ENCODE data around the gene BRIP1. TPM values are rescaled to one million over a fixed set of nuclear protein-coding genes. Genes with fewer than 3 reads are reported as not detected.

BRIP1 gene
- total and polyA plus RNA-seq, 9 of the 15 experiments (the other 6 are each of a cell fraction or from before 2014, with no cell fraction given): 2.4 to 17.5 (median 11.2) TPM

- in situ Hi-C loops (cut with MboI) (no loop called here), intact Hi-C loops (cut with micrococcal nuclease) (no loop called here)
- ChIA-PET CTCF (ENCODE audit: low intra/inter-chr PET ratio) (no interaction called here), POLR2A (no interaction called here)
- FAIRE-seq (no peak), ATAC-seq (no peak), DNase-seq (ENCODE audit: extremely low read depth in 1 of 4, low spot score in 3 of 4) (no peak)
- H3K27ac ChIP-seq (ENCODE audit: extremely low read depth, low read depth, low read length): no peak overlapping the region
- no peak overlapping the region for H2AFZ ChIP-seq (ENCODE audit: low read depth, low read length)
- H3K4me1 ChIP-seq (replicated peaks in 1 of 2; ENCODE audit: control insufficient read depth in 2 of 2, insufficient read depth in 2 of 2, low read length in 2 of 2): no peaks in the 10 kb centered on the region
- BruUV-seq (replicated peaks): no TSS peak
- H3K79me2 ChIP-seq (ENCODE audit: control insufficient read depth, insufficient read depth, low read length): no peaks in the 10 kb centered on the region
- no peaks in the 10 kb centered on the region for H4K20me1 ChIP-seq (replicated peaks; ENCODE audit: control insufficient read depth, insufficient read depth, low read length)
- H3K36me3 ChIP-seq (ENCODE audit: control insufficient read depth, insufficient read depth, low read length): no peaks in the 10 kb centered on the region
- H3K9ac ChIP-seq (ENCODE audit: insufficient read depth in 1 of 2, low read depth in 2 of 2, low read length in 2 of 2): no peak overlapping the region
- H3K9me3 ChIP-seq (replicated peaks; ENCODE audit: control insufficient read depth, insufficient read depth, low read depth, low read length): 0 out of 2 replicates have a peak, but pooled peaks cover 5% of the 10 kb centered on the region
- H3K27me3 ChIP-seq (ENCODE audit: control insufficient read depth in 2 of 2, insufficient read depth in 2 of 2, low read length in 2 of 2): no peaks in the 10 kb centered on the region
- H3K9me1 ChIP-seq (ENCODE audit: control insufficient read depth, insufficient read depth, low read length): no peaks in the 10 kb centered on the region
- H3K4me2 ChIP-seq (ENCODE audit: insufficient read depth, low read length): no peak overlapping the region
- no peak overlapping the region for H3K4me3 ChIP-seq
- WGBS (ENCODE audit: insufficient coverage, low coverage, missing lambda C conversion rate): 100% methylated on average over 1 of the region's 1 CpG
- TF ChIP-seq TARDBP (IDR thresholded peaks at IDR 0.05) (no peak), CXXC5 (CRISPR knock-in tag; IDR thresholded peaks at IDR 0.05) (no peak), CBFA2T2 (conservative IDR thresholded peaks at IDR 0.05) (no peak), ZBTB34 (CRISPR knock-in tag; IDR thresholded peaks at IDR 0.05) (no peak), ZBTB33 (CRISPR knock-in tag; IDR thresholded peaks at IDR 0.05) (no peak), ETS1 (conservative IDR thresholded peaks at IDR 0.05; ENCODE audit: control insufficient read depth, low read depth, low read length) (no peak), PTTG1 (tag; IDR thresholded peaks at IDR 0.05; ENCODE audit: low read depth) (no peak), MAZ (CRISPR knock-in tag; conservative IDR thresholded peaks at IDR 0.05 in 1 of 2, IDR thresholded peaks at IDR 0.05 in 1 of 2) (no peak), EP300 (IDR thresholded peaks at IDR 0.05; ENCODE audit: low read length) (no peak)
- TF ChIP-seq, protein P1, sequence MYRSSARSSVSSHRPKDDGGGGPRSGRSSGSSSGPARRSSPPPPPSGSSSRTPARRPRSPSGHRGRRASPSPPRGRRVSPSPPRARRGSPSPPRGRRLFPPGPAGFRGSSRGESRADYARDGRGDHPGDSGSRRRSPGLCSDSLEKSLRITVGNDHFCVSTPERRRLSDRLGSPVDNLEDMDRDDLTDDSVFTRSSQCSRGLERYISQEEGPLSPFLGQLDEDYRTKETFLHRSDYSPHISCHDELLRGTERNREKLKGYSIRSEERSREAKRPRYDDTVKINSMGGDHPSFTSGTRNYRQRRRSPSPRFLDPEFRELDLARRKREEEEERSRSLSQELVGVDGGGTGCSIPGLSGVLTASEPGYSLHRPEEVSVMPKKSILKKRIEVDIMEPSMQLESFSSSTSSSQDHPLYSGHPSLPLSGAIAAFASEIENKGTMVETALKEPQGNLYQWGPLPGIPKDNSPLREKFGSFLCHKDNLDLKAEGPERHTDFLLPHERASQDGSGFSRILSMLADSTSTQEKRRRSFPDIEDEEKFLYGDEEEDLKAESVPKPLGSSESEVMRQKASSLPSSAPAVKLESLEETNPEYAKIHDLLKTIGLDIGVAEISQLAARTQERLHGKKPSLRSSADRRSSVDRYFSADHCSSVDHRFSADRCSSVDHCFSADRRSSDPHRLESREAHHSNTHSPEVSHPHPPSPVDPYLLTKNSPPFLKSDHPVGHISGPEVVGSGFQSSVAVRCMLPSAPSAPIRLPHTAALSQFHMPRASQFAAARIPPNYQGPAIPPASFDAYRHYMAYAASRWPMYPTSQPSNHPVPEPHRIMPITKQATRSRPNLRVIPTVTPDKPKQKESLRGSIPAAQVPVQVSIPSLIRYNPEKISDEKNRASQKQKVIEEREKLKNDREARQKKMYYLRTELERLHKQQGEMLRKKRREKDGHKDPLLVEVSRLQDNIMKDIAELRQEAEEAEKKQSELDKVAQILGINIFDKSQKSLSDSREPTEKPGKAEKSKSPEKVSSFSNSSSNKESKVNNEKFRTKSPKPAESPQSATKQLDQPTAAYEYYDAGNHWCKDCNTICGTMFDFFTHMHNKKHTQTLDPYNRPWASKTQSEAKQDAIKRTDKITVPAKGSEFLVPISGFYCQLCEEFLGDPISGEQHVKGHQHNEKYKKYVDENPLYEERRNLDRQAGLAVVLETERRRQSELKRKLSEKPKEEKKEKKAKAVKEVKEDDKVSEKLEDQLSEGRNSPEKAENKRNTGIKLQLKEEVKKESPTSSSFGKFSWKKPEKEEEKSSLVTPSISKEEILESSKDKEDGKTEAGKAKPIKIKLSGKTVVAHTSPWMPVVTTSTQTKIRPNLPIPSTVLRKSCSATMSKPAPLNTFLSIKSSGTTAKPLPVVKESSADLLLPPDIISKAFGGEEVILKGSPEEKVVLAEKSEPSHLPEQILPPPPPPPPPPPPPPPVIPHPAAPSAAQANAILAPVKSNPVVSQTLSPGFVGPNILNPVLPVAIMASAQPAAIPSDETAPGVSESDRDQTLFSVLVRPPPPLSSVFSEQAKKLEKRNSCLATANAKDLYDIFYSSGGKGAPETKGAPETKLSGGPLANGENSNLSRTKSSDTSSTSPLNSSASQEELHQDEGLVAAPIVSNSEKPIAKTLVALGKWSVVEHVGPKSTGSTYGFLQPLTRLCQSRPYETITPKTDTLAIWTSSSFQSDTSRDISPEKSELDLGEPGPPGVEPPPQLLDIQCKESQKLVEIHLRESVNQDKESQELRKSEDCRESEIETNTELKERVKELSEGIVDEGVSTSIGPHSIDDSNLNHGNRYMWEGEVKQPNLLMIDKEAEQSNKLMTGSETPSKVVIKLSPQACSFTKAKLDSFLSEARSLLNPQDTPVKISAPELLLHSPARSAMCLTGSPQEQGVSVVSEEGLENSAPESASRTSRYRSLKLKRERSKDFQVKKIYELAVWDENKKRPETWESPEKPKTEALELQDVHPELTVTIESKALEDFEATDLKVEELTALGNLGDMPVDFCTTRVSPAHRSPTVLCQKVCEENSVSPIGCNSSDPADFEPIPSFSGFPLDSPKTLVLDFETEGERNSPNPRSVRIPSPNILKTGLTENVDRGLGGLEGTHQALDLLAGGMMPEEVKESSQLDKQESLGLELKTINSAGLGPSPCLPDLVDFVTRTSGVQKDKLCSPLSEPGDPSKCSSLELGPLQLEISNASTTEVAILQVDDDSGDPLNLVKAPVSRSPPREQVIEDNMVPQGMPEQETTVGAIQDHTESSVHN (IDR thresholded peaks at IDR 0.05; ENCODE audit: borderline replicate concordance in 1 of 2, low read depth in 1 of 2): no peak
Observed at GRCh38 chr17:61701978-61702377, 161.3 kb downstream of the BRIP1 start.
